NB4 (cell line): ENCODE data around the gene C1QTNF6.
"Not testable (repeated sequence)": the region's sequence is repeated elsewhere in the genome, so short reads cannot be mapped to it uniquely, and the experiment has no call there.

Experiments used
- DNase-seq: peaks from one replicate; pipeline ENCODE4 v3.0.0; 2010; ENCODE audit warnings: low read depth
- H3K4me3 ChIP-seq: one replicate; pipeline ENCODE4 v1.5.1; 2011; ENCODE audit warnings: mild to moderate bottlenecking, low read depth, low read length, moderate library complexity
- CTCF ChIP-seq: IDR thresholded peaks from one replicate; pipeline ENCODE4 v1.5.1; 2012; ENCODE audit warnings: low read depth, low read length
- MAX ChIP-seq: IDR thresholded peaks from 2 replicates; pipeline ENCODE4 v1.6.1; 2011; ENCODE audit warnings: low read depth, low read length
- MYC ChIP-seq: IDR thresholded peaks from 2 replicates; pipeline ENCODE4 v1.6.1; 2011; ENCODE audit warnings: low read depth, low read length
- POLR2A ChIP-seq: IDR thresholded peaks from 2 replicates; pipeline ENCODE4 v1.6.1; 2011; ENCODE audit warnings: mild to moderate bottlenecking; ENCODE audit not compliant: insufficient read length; ENCODE audit errors: extremely low read depth

Gene C1QTNF6

GRCh38 chr22:37205046-37205445 is 17.0 kb upstream of the C1QTNF6 start:
- TF ChIP-seq MAX, result no peak
- TF ChIP-seq CTCF, result no peak
- no peak for TF ChIP-seq MYC
- no peak for TF ChIP-seq POLR2A
- no peak for DNase-seq
- no peak overlapping the region for H3K4me3 ChIP-seq

GRCh38 chr22:37204045-37204655 is 16.1 kb upstream of the C1QTNF6 start:
- H3K4me3 ChIP-seq, result no peak overlapping the region
- TF ChIP-seq POLR2A, result no peak
- no peak for TF ChIP-seq CTCF
- no peak for TF ChIP-seq MAX
- no peak for TF ChIP-seq MYC
- DNase-seq, result no peak

- H3K4me3 ChIP-seq, result no peak overlapping the region
- TF ChIP-seq MAX (no peak), CTCF (no peak), MYC (no peak), POLR2A (no peak)
- no peak for DNase-seq
Measured at GRCh38 chr22:37203354-37204044, 15.5 kb upstream of the C1QTNF6 start.

GRCh38 chr22:37202716-37203115 is 14.7 kb upstream of the C1QTNF6 start:
- H3K4me3 ChIP-seq, result no peak overlapping the region
- no peak for DNase-seq
- no peak for TF ChIP-seq POLR2A
- no peak for TF ChIP-seq CTCF
- TF ChIP-seq MAX, result no peak
- no peak for TF ChIP-seq MYC

GRCh38 chr22:37202001-37202555 is 14.0 kb upstream of the C1QTNF6 start:
- TF ChIP-seq CTCF (no peak), MAX (no peak), POLR2A (no peak), MYC (no peak)
- no peak overlapping the region for H3K4me3 ChIP-seq
- no peak for DNase-seq

GRCh38 chr22:37201443-37201820 is 13.4 kb upstream of the C1QTNF6 start:
- DNase-seq, H3K4me3 ChIP-seq: not testable (repeated sequence)
